GM19397 (cell line): ENCODE measurements around the gene RBM4.

Experiments
- ATAC-seq: cut with Tn5 transposase; IDR thresholded peaks from one replicate; pipeline ENCODE4 v1.9.1; 2021; ENCODE audit warnings: mild to moderate bottlenecking, moderate library complexity; ENCODE audit not compliant: unreplicated experiment

Gene RBM4

GRCh38 chr11:66687831-66688281 lies 49.4 kb downstream of the RBM4 start:
- no peak for ATAC-seq

GRCh38 chr11:66688561-66689534 lies 50.3 kb downstream of the RBM4 start:
- no peak for ATAC-seq

GRCh38 chr11:66689661-66690590 lies 51.4 kb downstream of the RBM4 start:
- no peak for ATAC-seq

DNA sequence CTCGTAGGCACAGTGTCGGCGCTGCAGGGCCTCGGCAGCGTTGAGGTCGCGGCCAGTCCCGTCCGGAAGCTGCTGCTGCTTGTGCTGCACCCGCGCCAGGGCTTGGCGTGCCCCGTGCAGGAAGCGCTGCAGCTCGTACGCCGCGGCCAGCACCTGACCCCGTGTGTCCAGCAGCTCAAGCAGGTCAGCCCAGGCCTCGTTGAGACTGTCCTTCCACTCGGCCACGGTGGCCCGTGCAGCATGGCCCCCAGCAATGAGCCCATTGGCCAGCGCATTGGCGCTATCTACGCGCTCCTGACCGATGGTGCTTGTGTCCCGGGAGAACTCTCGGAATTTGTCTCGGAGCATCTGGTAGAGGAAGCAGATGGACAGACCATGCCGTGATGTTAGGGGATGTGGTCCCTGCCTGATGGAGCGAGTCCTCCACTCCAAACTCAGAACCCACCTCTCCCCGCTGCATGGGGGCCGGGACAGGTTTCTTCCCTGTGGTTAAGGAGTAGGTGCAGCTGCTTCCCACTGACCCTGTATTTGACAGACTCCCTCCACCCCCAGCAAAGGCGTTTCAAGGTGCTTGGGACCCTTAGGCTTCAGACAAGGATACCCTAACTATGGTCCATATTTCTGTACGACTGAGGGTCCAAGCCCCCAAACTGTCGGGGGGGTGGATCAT lies 52.9 kb downstream of the RBM4 start:
- ATAC-seq: no peak

GRCh38 chr11:66692446-66692845 lies 53.9 kb downstream of the RBM4 start:
- no peak for ATAC-seq

GRCh38 chr11:66692871-66693331 lies 54.4 kb downstream of the RBM4 start:
- ATAC-seq: no peak

GRCh38 chr11:66693356-66694055 lies 55.0 kb downstream of the RBM4 start:
- no peak for ATAC-seq

DNA sequence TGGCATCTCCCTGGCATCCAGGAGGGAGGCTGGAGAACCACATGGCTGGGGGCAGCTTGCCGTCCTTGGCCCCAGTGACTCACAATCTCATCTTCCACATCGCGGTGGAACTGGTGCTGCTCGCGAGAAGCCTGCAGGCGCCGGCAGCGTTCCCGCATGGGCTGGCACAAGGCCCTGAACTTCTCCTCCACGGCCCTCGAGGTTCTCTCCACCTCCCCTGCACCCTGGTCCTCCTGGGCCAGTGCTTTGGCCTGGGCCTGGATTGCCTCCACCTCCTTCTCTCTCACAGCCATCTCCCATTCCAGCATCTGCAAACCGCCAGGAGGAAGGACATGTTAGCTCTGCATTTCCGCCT lies 55.5 kb downstream of the RBM4 start:
- no peak for ATAC-seq

- ATAC-seq: no peak
Measured at GRCh38 chr11:66694732-66695207, 56.3 kb downstream of the RBM4 start.
